ENCODE results near the gene PARD3. TPM values are rescaled to one million over a fixed set of nuclear protein-coding genes. Genes with fewer than 3 reads are reported as not detected.

Gene PARD3
- total RNA-seq, 1 experiment from 2014 or later: 54.0 TPM

DNA sequence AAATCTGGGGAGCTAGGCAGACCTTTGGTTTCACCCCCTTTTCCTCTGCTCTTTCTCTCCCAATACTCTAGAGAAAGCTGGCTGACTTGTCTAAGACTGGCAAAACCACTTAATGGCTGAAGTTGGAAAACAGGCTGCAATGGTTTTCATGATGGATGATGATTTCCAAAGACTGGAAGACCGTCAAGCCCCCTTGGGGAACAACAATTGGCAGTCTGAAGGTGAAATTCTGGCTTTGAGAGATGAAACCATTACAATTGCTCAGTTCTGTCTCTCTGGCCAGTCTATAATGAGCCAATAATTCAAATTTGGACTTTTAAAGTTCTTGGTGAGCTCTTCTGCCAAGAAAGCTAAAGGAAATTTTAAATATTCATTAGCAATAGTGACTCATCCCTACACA, 680.5 kb downstream of the PARD3 start:
- Histone ChIP-seq H3K4me1 (replicated peaks) (no peaks in the 10 kb centered on the region), H3K27me3 (replicated peaks) (no peaks in the 10 kb centered on the region), H3K27ac (no peak overlapping the region), H3K36me3 (0 out of 2 replicates have a peak, but pooled peaks cover 2% of the 10 kb centered on the region), H3K4me3 (no peak overlapping the region), H3K9me3 (replicated peaks) (no peaks in the 10 kb centered on the region)
- DNase-seq (ENCODE audit: low read depth in 1 of 2, low spot score in 2 of 2): no peak

- no peak overlapping the region for H3K27ac ChIP-seq
- 0 out of 2 replicates have a peak, but pooled peaks cover 2% of the 10 kb centered on the region for H3K36me3 ChIP-seq
- no peaks in the 10 kb centered on the region for H3K9me3 ChIP-seq (replicated peaks)
- no peak overlapping the region for H3K4me3 ChIP-seq
- H3K4me1 ChIP-seq (replicated peaks): no peaks in the 10 kb centered on the region
- no peak for DNase-seq (ENCODE audit: low read depth in 1 of 2, low spot score in 2 of 2)
- no peaks in the 10 kb centered on the region for H3K27me3 ChIP-seq (replicated peaks)
These were observed 681.7 kb downstream of the PARD3 start for GRCh38 chr10:34133406-34133805.

GRCh38 chr10:34131152-34131551, 683.9 kb downstream of the PARD3 start:
- Histone ChIP-seq H3K36me3 (0 out of 2 replicates have a peak, but pooled peaks cover 2% of the 10 kb centered on the region), H3K9me3 (replicated peaks) (no peaks in the 10 kb centered on the region), H3K27me3 (replicated peaks) (no peaks in the 10 kb centered on the region), H3K4me3 (no peak overlapping the region), H3K27ac (no peak overlapping the region), H3K4me1 (replicated peaks) (no peaks in the 10 kb centered on the region; the same call in 1 of the 2 replicates)
- DNase-seq (ENCODE audit: low read depth in 1 of 2, low spot score in 2 of 2): no peak

- Histone ChIP-seq H3K4me1 (replicated peaks) (peaks cover 16% of the 10 kb centered on the region), H3K27me3 (replicated peaks) (no peaks in the 10 kb centered on the region), H3K9me3 (replicated peaks) (no peaks in the 10 kb centered on the region), H3K4me3 (no peak overlapping the region), H3K27ac (no peak overlapping the region), H3K36me3 (0 out of 2 replicates have a peak, but pooled peaks cover 2% of the 10 kb centered on the region)
- no peak for DNase-seq (ENCODE audit: low read depth in 1 of 2, low spot score in 2 of 2)
These were observed 687.4 kb downstream of the PARD3 start for GRCh38 chr10:34127676-34128075.

- H3K27ac ChIP-seq: no peak overlapping the region
- no peaks in the 10 kb centered on the region for H3K27me3 ChIP-seq (replicated peaks)
- DNase-seq (ENCODE audit: low read depth in 1 of 2, low spot score in 2 of 2): no peak
- 0 out of 2 replicates have a peak, but pooled peaks cover 2% of the 10 kb centered on the region for H3K36me3 ChIP-seq
- no peak overlapping the region for H3K4me3 ChIP-seq
- peaks cover 27% of the 10 kb centered on the region for H3K4me1 ChIP-seq (replicated peaks)
- H3K9me3 ChIP-seq (replicated peaks): no peaks in the 10 kb centered on the region
These were observed 688.5 kb downstream of the PARD3 start for GRCh38 chr10:34126371-34127151.

DNA sequence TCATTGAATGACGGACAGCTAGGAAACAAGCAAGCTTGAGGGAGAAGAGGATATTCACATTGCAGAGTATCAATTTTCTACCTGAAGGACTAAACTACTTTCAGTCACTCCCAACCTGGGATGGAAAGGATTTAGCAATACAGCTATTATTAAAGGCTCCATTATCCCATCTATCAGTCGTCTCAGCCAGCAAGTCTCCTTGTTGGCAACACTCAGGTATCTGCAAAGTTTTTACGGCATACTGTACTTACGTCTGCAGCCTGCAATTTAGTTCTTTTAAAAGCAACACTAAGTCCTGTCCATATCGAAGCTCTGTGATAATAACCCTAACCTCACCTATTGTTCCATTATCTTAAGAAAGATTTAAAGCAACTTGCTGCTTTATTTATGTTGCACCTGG, 689.4 kb downstream of the PARD3 start:
- Histone ChIP-seq H3K9me3 (replicated peaks) (no peaks in the 10 kb centered on the region), H3K27ac (no peak overlapping the region), H3K27me3 (replicated peaks) (no peaks in the 10 kb centered on the region), H3K4me1 (replicated peaks) (peaks cover 33% of the 10 kb centered on the region), H3K36me3 (no peaks in the 10 kb centered on the region), H3K4me3 (no peak overlapping the region)
- no peak for DNase-seq (ENCODE audit: low read depth in 1 of 2, low spot score in 2 of 2)

DNA sequence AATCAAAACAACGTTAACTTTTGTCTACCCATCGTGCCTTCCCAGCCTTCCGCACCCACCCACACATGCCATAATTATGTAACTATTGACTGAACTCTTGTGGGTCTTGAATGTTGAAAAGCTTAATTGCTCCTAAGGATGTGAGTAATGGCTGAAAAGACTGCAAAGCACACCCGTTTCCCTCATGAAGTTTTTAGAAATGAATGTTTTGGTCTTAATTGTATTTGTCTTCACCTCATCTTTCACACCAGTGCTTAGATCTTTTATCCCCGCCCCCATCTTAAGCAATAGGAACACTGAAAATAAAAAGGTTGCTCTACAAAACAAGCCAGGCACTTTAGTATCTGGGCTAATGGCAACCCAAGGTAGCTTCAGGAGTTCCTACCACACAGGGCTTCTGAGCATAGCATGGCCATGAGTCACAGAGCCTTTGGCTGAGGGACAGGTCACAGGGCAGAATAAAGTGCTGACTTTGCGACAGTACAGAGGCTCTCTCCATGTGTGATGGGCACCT, 690.5 kb downstream of the PARD3 start:
- H3K9me3 ChIP-seq (replicated peaks): no peaks in the 10 kb centered on the region
- H3K27ac ChIP-seq: peak overlapping the region; percentile 79
- no peaks in the 10 kb centered on the region for H3K36me3 ChIP-seq
- no peak overlapping the region for H3K4me3 ChIP-seq
- peak; percentile 80 to 85 for DNase-seq (ENCODE audit: low read depth in 1 of 2, low spot score in 2 of 2)
- H3K4me1 ChIP-seq (replicated peaks): peaks cover 33% of the 10 kb centered on the region
- H3K27me3 ChIP-seq (replicated peaks): no peaks in the 10 kb centered on the region

- peak overlapping the region; percentile 5; the same call in 1 of the 2 replicates for H3K27ac ChIP-seq
- H3K9me3 ChIP-seq (replicated peaks): no peaks in the 10 kb centered on the region
- peaks cover 34% of the 10 kb centered on the region for H3K4me1 ChIP-seq (replicated peaks)
- H3K36me3 ChIP-seq: no peaks in the 10 kb centered on the region
- peak; percentile 28 to 50 for DNase-seq (ENCODE audit: low read depth in 1 of 2, low spot score in 2 of 2)
- no peaks in the 10 kb centered on the region for H3K27me3 ChIP-seq (replicated peaks)
- no peak overlapping the region for H3K4me3 ChIP-seq
These were observed 693.1 kb downstream of the PARD3 start for GRCh38 chr10:34121781-34122622.

DNA sequence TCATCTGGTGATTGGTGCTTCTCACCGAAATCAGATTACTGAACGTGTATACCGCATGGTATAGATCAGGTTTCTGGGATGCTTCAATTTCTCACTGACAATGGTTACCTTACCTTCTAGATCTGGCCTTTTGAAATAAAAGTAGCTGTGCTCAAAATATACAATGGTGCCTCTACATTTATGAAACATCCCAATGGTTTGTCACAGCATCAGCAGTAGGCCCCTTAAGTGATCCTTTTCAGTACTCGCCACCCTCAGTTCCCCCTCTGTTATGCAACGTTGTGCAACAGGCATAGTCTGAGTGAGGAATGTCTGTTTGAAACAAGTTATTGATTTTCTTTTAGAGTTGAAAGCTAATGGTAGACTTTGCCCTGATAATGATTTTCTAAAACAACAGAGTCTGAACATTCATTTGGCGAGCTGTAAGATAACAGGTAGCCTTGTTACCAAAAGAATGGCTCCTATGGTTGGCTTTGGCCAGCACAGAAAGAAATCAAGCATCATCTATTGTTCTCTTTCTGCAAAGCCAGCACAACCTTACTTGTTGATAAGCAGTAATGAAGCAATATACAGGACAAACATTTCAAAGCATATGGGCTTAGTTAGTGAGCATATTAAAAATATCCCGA, 693.9 kb downstream of the PARD3 start:
- Histone ChIP-seq H3K27me3 (replicated peaks) (no peaks in the 10 kb centered on the region), H3K36me3 (no peaks in the 10 kb centered on the region), H3K9me3 (replicated peaks) (no peaks in the 10 kb centered on the region), H3K27ac (peak overlapping the region; percentile 5; the same call in 1 of the 2 replicates), H3K4me3 (no peak overlapping the region), H3K4me1 (replicated peaks) (peaks cover 42% of the 10 kb centered on the region)
- DNase-seq (ENCODE audit: low read depth in 1 of 2, low spot score in 2 of 2): peak in 1 of 2 experiments; percentile 12

- Histone ChIP-seq H3K36me3 (no peaks in the 10 kb centered on the region), H3K27me3 (replicated peaks) (no peaks in the 10 kb centered on the region), H3K9me3 (replicated peaks) (no peaks in the 10 kb centered on the region), H3K4me1 (replicated peaks) (peaks cover 37% of the 10 kb centered on the region), H3K4me3 (no peak overlapping the region), H3K27ac (no peak overlapping the region)
- DNase-seq (ENCODE audit: low read depth in 1 of 2, low spot score in 2 of 2): peak in 1 of 2 experiments; percentile 33
These were observed 695.6 kb downstream of the PARD3 start for GRCh38 chr10:34119456-34119855.

DNA sequence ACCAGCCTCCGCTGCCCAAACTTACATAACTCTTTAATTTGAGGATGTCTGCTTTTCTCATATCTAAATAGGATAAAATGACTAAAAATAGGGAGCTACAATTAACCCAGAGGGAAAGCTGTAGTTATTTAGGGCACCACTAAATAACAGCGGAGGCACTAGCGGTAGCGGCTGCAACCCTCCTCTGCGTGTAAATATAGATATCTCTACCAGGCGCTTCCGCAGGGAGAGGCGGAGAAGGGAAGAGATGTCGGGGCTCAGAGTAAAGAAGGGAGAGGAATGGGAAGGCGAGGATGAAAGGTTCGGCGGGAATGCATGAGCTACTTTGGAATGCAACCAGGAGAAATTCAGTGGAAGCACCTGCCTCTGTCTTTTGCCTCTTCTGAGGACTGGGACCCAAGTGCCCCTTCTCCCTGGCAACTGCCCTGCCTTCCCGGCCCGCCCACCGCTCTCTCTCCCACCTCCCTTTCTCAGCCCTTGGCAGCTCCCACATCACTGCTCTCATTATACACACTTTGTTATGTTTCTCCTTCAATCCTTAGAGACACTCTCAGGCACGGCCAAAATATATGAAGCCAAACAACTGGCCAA, 698.3 kb downstream of the PARD3 start:
- Histone ChIP-seq H3K36me3 (no peaks in the 10 kb centered on the region), H3K27me3 (replicated peaks) (no peaks in the 10 kb centered on the region), H3K4me3 (no peak overlapping the region), H3K4me1 (replicated peaks) (peaks cover 19% of the 10 kb centered on the region), H3K9me3 (replicated peaks) (no peaks in the 10 kb centered on the region), H3K27ac (no peak overlapping the region)
- DNase-seq (ENCODE audit: low read depth in 1 of 2, low spot score in 2 of 2): peak in 1 of 2 experiments; percentile 29

DNA sequence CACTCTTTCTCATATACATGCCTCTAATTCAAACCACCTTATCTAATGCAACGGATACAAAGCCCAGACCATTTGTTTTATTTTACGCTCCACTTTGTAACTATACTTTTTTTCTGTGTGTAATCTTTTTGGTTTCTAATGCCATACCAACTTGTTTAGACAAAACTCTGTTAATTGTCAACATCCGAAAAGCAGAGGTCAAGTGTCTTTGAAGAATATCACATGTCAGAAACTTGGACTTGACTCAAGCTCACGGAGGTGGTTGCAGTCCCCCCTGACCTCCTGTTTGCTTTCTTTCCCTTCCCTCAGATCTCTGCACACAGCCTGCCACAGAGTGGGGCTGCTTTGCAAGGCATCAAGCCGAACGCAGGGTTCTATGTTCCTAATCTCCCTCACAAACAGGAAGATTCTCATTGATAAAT, 698.9 kb downstream of the PARD3 start:
- no peaks in the 10 kb centered on the region for H3K27me3 ChIP-seq (replicated peaks)
- H3K27ac ChIP-seq: no peak overlapping the region
- H3K4me1 ChIP-seq (replicated peaks): peaks cover 14% of the 10 kb centered on the region
- no peaks in the 10 kb centered on the region for H3K9me3 ChIP-seq (replicated peaks)
- H3K36me3 ChIP-seq: no peaks in the 10 kb centered on the region
- H3K4me3 ChIP-seq: no peak overlapping the region
- DNase-seq (ENCODE audit: low read depth in 1 of 2, low spot score in 2 of 2): peak; percentile 34 to 40

DNA sequence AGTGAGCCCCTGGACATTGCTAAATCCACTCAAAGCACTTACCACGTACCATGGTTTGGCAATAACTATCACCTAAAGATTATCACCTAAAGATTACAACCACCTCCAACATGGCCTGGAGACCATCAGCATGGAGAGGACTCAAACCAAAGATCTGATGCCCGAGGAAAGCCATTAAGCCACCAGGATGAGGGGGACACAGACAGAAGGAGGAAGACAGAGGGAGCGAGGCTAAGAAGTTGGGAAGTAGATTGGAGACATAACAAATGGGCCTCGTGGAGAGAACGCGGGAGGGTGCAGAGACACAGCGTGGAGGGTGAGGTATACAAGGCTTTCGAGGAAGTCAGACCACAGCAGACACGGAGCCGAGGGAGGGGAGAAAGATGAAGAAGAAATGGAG, 700.2 kb downstream of the PARD3 start:
- peak in 1 of 2 experiments; percentile 17 for DNase-seq (ENCODE audit: low read depth in 1 of 2, low spot score in 2 of 2)
- Histone ChIP-seq H3K9me3 (replicated peaks) (no peaks in the 10 kb centered on the region), H3K36me3 (no peaks in the 10 kb centered on the region), H3K27ac (no peak overlapping the region), H3K4me3 (no peak overlapping the region), H3K4me1 (replicated peaks) (peaks cover 20% of the 10 kb centered on the region), H3K27me3 (replicated peaks) (no peaks in the 10 kb centered on the region)
